ENCODE results near the gene ST6GALNAC6.

GRCh38 chr9:127852829-127853228 is 46.6 kb downstream of the ST6GALNAC6 start:
- TF ChIP-seq EZH2 (IDR thresholded peaks at IDR 0.05; ENCODE audit: borderline replicate concordance, insufficient read depth, low read length, poor library complexity, severe bottlenecking) (no peak), EP300 (conservative IDR thresholded peaks at IDR 0.05; ENCODE audit: poor library complexity, severe bottlenecking) (no peak), POLR2AphosphoS5 (IDR thresholded peaks at IDR 0.05) (no peak)
- TF ChIP-seq, protein P1, sequence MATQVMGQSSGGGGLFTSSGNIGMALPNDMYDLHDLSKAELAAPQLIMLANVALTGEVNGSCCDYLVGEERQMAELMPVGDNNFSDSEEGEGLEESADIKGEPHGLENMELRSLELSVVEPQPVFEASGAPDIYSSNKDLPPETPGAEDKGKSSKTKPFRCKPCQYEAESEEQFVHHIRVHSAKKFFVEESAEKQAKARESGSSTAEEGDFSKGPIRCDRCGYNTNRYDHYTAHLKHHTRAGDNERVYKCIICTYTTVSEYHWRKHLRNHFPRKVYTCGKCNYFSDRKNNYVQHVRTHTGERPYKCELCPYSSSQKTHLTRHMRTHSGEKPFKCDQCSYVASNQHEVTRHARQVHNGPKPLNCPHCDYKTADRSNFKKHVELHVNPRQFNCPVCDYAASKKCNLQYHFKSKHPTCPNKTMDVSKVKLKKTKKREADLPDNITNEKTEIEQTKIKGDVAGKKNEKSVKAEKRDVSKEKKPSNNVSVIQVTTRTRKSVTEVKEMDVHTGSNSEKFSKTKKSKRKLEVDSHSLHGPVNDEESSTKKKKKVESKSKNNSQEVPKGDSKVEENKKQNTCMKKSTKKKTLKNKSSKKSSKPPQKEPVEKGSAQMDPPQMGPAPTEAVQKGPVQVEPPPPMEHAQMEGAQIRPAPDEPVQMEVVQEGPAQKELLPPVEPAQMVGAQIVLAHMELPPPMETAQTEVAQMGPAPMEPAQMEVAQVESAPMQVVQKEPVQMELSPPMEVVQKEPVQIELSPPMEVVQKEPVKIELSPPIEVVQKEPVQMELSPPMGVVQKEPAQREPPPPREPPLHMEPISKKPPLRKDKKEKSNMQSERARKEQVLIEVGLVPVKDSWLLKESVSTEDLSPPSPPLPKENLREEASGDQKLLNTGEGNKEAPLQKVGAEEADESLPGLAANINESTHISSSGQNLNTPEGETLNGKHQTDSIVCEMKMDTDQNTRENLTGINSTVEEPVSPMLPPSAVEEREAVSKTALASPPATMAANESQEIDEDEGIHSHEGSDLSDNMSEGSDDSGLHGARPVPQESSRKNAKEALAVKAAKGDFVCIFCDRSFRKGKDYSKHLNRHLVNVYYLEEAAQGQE (IDR thresholded peaks at IDR 0.05; ENCODE audit: borderline replicate concordance): no peak

All from neural cell (in vitro differentiated cells).